ENCODE measurements around the gene CXCL1.

The CXCL1 gene

DNA sequence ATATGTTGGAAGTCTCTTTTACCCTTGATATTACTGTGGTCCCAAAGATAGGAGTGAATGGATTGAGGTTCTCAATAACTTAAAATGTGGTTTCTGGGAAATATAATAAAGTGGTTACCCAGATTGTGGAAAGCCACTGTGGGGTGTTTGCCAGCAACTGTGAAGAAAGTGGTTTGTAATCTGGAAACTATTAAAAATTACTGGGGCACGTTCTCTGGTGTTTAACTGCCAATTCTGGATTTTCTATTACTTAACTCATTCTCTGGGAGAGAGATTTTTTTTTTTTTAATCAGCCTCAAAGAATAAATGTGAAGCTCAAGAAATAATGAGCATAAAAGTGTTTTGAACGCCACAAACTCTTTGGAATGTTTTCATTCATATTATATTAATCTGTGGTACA, 37.6 kb upstream of the CXCL1 start:
- TF ChIP-seq EZH2 (IDR thresholded peaks at IDR 0.05; ENCODE audit: borderline replicate concordance, low read depth, low read length, severe bottlenecking), result no peak
- TF ChIP-seq, protein P1, sequence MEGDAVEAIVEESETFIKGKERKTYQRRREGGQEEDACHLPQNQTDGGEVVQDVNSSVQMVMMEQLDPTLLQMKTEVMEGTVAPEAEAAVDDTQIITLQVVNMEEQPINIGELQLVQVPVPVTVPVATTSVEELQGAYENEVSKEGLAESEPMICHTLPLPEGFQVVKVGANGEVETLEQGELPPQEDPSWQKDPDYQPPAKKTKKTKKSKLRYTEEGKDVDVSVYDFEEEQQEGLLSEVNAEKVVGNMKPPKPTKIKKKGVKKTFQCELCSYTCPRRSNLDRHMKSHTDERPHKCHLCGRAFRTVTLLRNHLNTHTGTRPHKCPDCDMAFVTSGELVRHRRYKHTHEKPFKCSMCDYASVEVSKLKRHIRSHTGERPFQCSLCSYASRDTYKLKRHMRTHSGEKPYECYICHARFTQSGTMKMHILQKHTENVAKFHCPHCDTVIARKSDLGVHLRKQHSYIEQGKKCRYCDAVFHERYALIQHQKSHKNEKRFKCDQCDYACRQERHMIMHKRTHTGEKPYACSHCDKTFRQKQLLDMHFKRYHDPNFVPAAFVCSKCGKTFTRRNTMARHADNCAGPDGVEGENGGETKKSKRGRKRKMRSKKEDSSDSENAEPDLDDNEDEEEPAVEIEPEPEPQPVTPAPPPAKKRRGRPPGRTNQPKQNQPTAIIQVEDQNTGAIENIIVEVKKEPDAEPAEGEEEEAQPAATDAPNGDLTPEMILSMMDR (IDR thresholded peaks at IDR 0.05; ENCODE audit: borderline replicate concordance, extremely low read depth, low read length, poor library complexity, severe bottlenecking), result no peak

DNA sequence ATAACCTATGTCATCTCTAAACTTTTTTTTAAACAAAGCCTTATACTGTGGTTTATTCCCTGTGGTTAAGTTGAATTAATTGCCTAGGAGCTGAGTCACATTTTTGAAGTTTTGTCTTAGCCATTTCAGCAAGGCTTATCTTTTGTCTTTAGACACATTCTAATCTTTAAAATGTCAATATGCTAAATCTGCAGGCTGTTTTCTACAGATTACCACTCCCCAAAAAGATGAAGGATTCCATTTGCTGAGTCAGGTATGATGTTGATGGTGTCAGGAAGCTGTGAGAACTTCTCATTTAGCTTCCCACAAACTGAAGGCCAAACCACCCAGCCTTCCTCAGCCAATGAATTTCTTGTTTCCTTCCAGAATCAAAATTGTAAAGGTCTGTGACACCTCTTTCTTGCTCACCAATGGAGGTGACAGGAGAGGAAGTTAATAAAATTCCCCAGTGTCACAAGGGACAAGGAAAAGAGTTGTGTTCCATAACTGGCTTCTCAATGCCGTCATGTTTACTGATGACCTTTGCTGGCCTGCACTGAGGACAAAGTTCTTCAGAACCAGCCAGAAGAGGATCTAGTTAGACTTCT, 36.4 kb upstream of the CXCL1 start:
- TF ChIP-seq, protein P1 (IDR thresholded peaks at IDR 0.05; ENCODE audit: borderline replicate concordance, extremely low read depth, low read length, poor library complexity, severe bottlenecking), result no peak
- TF ChIP-seq EZH2 (IDR thresholded peaks at IDR 0.05; ENCODE audit: borderline replicate concordance, low read depth, low read length, severe bottlenecking), result no peak
- H3K4me2 ChIP-seq (ENCODE audit: insufficient read depth, low read length), result no peak overlapping the region
- H3K36me3 ChIP-seq (ENCODE audit: insufficient read depth, low read length), result no peaks in the 10 kb centered on the region
- no peak overlapping the region for H3K9ac ChIP-seq (ENCODE audit: low read depth, low read length)
- no peaks in the 10 kb centered on the region for H3K27me3 ChIP-seq (ENCODE audit: insufficient read depth, low read length, poor library complexity)
- no peak overlapping the region for H3K4me3 ChIP-seq (ENCODE audit: low read depth in 1 of 2, low read length in 2 of 2)
- ATAC-seq (ENCODE audit: insufficient read depth, low read depth) (peak; percentile 58; the same call in 2 of the 3 replicates), DNase-seq (no peak)
- no peaks in the 10 kb centered on the region for H3K9me3 ChIP-seq (ENCODE audit: insufficient read depth, low read length, severe bottlenecking)
- H2AFZ ChIP-seq (ENCODE audit: low read depth, low read length), result peak overlapping the region; percentile 28; the same call in 1 of the 2 replicates
- no peaks in the 10 kb centered on the region for H4K20me1 ChIP-seq (ENCODE audit: insufficient read depth, low read length)
- H3K79me2 ChIP-seq (ENCODE audit: insufficient read depth, low read length), result no peaks in the 10 kb centered on the region
- peaks cover 14% of the 10 kb centered on the region for H3K4me1 ChIP-seq (ENCODE audit: insufficient read depth, low read length)
- H3K27ac ChIP-seq (ENCODE audit: low read length), result peak overlapping the region; percentile 3; the same call in 1 of the 2 replicates

More for the DNA sequence above, 37.6 kb upstream of the CXCL1 start:
- H2AFZ ChIP-seq (ENCODE audit: low read depth, low read length), result no peak overlapping the region
- ATAC-seq (ENCODE audit: insufficient read depth, low read depth) (no peak), DNase-seq (no peak)
- H4K20me1 ChIP-seq (ENCODE audit: insufficient read depth, low read length), result no peaks in the 10 kb centered on the region
- H3K4me2 ChIP-seq (ENCODE audit: insufficient read depth, low read length), result no peak overlapping the region
- H3K9me3 ChIP-seq (ENCODE audit: insufficient read depth, low read length, severe bottlenecking), result peaks cover 7% of the 10 kb centered on the region
- no peaks in the 10 kb centered on the region for H3K79me2 ChIP-seq (ENCODE audit: insufficient read depth, low read length)
- H3K4me1 ChIP-seq (ENCODE audit: insufficient read depth, low read length), result peaks cover 14% of the 10 kb centered on the region
- no peak overlapping the region for H3K27ac ChIP-seq (ENCODE audit: low read length)
- H3K9ac ChIP-seq (ENCODE audit: low read depth, low read length), result no peak overlapping the region
- H3K27me3 ChIP-seq (ENCODE audit: insufficient read depth, low read length, poor library complexity), result no peaks in the 10 kb centered on the region
- no peaks in the 10 kb centered on the region for H3K36me3 ChIP-seq (ENCODE audit: insufficient read depth, low read length)
- H3K4me3 ChIP-seq (ENCODE audit: low read depth in 1 of 2, low read length in 2 of 2), result no peak overlapping the region

DNA sequence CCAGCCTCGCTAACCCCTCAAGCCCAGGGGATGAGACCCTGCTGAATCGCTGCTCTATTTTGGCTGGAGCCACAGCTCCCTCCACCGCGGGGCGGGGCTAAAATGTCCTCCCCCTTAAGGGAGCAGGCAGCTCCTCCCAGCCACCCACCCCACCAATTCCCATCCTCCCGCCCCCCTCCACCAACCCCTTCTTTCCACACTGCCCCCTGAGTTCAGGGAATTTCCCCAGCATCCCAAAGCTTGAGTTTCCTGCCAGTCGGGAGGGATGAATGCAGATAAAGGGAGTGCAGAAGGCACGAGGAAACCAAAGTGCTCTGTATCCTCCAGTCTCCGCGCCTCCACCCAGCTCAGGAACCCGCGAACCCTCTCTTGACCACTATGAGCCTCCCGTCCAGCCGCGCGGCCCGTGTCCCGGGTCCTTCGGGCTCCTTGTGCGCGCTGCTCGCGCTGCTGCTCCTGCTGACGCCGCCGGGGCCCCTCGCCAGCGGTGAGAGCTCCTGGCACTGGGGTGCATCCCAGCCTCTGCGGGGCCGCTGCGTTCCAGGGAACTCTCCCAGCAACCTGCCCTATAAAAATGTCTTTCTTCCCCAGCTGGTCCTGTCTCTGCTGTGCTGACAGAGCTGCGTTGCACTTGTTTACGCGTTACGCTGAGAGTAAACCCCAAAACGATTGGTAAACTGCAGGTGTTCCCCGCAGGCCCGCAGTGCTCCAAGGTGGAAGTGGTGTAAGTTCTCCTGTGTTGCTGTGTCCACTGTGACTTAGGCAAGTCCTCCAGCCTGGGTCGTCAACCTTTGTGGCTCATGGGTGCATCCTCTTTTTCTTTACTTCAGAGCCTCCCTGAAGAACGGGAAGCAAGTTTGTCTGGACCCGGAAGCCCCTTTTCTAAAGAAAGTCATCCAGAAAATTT, 32.6 kb upstream of the CXCL1 start, which contains the start of gene CXCL6:
CXCL6 (plus strand) TSS at position 306 of the 907 bp plus-strand sequence; CDS start at position 379, 73 bp downstream.
- H2AFZ ChIP-seq (ENCODE audit: low read depth, low read length), result no peak within 1 kb of the TSS
- no peaks in the 10 kb centered on the region for H3K36me3 ChIP-seq (ENCODE audit: insufficient read depth, low read length)
- H3K4me1 ChIP-seq (ENCODE audit: insufficient read depth, low read length), result peaks cover 14% of the 10 kb centered on the region
- H3K4me2 ChIP-seq (ENCODE audit: insufficient read depth, low read length), result no peak within 1 kb of the TSS
- DNase-seq, result no peak
- no peak within 1 kb of the TSS for H3K27ac ChIP-seq (ENCODE audit: low read length)
- no peak within 1 kb of the TSS for H3K4me3 ChIP-seq (ENCODE audit: low read depth in 1 of 2, low read length in 2 of 2)
- no peaks in the 10 kb centered on the region for H3K79me2 ChIP-seq (ENCODE audit: insufficient read depth, low read length)
- no peaks in the 10 kb centered on the region for H3K27me3 ChIP-seq (ENCODE audit: insufficient read depth, low read length, poor library complexity)
- no peak for ATAC-seq (ENCODE audit: insufficient read depth, low read depth)
- no peaks in the 10 kb centered on the region for H3K9me3 ChIP-seq (ENCODE audit: insufficient read depth, low read length, severe bottlenecking)
- H4K20me1 ChIP-seq (ENCODE audit: insufficient read depth, low read length), result no peaks in the 10 kb centered on the region
- TF ChIP-seq EZH2 (IDR thresholded peaks at IDR 0.05; ENCODE audit: borderline replicate concordance, low read depth, low read length, severe bottlenecking), result no peak
- TF ChIP-seq, protein P1 (IDR thresholded peaks at IDR 0.05; ENCODE audit: borderline replicate concordance, extremely low read depth, low read length, poor library complexity, severe bottlenecking), result no peak
- H3K9ac ChIP-seq (ENCODE audit: low read depth, low read length), result no peak within 1 kb of the TSS
